Activated naive CD4-positive, alpha-beta T cell treated with anti-CD3 and anti-CD28 coated beads, Interleukin-2, amount 50 U/mL, for 24 hours (primary cell): ENCODE results near the gene SMARCE1.

Experiments used
- H3K27ac Mint-ChIP-seq: one replicate; pipeline ENCODE4 v1.8.0; 2021; ENCODE audit warnings: mild to moderate bottlenecking, mixed read lengths
- H3K27me3 Mint-ChIP-seq: one replicate; pipeline ENCODE4 v1.8.0; 2021; ENCODE audit warnings: mixed read lengths
- H3K36me3 Mint-ChIP-seq: one replicate; pipeline ENCODE4 v1.8.0; 2021; ENCODE audit warnings: mixed read lengths
- H3K4me1 Mint-ChIP-seq: one replicate; pipeline ENCODE4 v1.8.0; 2021; ENCODE audit warnings: mixed read lengths
- H3K4me3 Mint-ChIP-seq: one replicate; pipeline ENCODE4 v1.8.0; 2021; ENCODE audit warnings: mild to moderate bottlenecking, mixed read lengths
- H3K9me3 Mint-ChIP-seq: one replicate; pipeline ENCODE4 v1.8.0; 2021; ENCODE audit warnings: mixed read lengths

SMARCE1 gene

DNA sequence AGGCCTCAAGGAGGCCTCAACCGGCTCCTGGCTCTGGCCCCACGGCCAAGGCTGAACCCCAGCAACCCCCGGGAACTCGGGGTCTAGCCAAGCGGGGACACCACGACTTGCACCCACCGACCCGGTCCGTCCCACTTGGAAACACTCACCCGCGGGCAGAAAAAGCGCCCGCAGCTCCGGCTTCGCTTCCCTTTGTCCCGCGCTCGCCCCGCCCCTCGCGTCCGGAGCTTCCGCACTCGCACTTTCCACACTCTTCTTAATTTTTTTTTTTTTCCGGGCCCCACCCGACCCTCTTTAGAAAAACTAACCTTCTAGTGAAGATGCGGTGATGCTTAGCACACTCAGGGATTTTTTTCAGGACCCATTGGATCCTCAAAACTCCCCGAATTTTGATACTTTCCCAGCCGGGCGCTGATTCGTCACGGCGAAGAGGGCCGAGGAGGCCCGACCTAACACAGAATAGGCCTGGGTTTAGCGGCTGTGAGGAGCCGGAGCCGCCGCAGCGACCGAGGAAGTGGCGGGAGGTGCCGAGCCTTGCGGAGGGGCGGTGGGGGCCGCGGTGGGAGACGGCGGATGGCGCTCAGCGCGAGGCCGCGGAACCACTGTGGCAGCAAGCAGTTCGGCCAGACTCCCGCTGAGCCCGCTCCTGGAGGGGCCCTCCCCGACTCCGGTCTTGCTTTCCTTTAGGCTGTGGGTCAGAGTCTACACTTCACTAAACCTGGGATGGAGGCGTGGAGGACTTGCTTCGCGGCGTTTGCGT lies at the start of gene SMARCE1:
Gene SMARCE1 (minus strand): TSS at position 195 of the 760 bp plus-strand sequence. CDS start 2,016 bp downstream, outside the sequence.
- Mint-ChIP-seq H3K36me3 (peaks cover 15% of the 10 kb centered on the region), H3K4me1 (peaks cover 41% of the 10 kb centered on the region), H3K4me3 (peak within 1 kb of the TSS; percentile 89), H3K27ac (peak within 1 kb of the TSS; percentile 95), H3K9me3 (no peaks in the 10 kb centered on the region), H3K27me3 (no peaks in the 10 kb centered on the region)

GRCh38 chr17:40697297-40697696 lies 49.7 kb upstream of the SMARCE1 start:
- Mint-ChIP-seq H3K9me3 (no peaks in the 10 kb centered on the region), H3K27me3 (peaks cover 10% of the 10 kb centered on the region), H3K4me3 (no peak overlapping the region), H3K4me1 (no peaks in the 10 kb centered on the region), H3K36me3 (no peaks in the 10 kb centered on the region), H3K27ac (no peak overlapping the region)

DNA sequence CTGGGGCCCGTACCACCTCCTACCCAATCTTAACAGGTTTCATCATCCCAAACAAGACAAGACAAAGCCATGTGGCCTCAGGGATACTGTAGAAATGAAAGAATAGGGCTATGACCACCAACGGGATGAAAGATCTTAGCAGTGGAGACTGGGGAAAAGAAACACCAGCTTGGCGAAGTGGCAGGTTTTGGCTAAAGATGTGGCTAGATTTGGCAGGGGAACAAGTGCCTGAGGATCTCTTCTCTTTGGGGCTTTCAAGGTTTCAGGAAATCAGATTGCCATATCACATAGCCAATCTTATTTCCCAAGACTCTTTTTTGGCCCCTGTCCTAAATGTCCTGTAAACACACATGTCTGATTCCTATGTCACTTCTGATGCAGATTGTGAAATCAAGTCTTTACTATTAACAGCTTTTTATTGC lies 49.0 kb upstream of the SMARCE1 start:
- no peak overlapping the region for H3K4me3 Mint-ChIP-seq
- no peaks in the 10 kb centered on the region for H3K4me1 Mint-ChIP-seq
- H3K9me3 Mint-ChIP-seq, result no peaks in the 10 kb centered on the region
- peaks cover 12% of the 10 kb centered on the region for H3K27me3 Mint-ChIP-seq
- H3K27ac Mint-ChIP-seq, result no peak overlapping the region
- H3K36me3 Mint-ChIP-seq, result no peaks in the 10 kb centered on the region

DNA sequence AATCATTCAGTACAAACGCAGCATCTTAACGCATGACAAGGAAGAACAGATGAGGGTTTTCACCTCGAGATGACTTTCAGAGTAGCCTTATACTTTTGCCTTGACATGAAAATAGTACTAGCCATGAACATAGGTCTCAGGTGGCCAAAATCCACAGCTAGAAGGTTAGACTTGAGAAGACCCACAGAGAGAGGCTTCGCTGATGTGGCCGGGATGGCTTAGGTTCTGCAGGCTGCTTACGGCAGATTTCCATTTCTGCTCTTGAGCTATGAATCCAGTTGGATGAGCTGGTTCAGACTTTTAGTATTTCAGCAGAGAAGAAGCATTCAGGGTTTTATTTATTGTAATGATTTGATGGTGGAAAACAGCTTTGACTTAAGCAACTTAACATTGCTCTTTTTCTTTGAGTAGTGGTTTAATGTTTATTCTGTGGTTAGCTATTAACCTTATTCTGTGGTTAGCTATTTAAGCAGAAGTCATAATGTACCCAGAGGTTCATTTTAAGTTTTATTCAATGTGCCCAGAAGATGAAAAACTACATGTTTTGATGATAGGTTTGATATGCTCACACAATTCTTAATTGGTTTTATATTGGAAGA lies 48.4 kb upstream of the SMARCE1 start:
- Mint-ChIP-seq H3K4me3 (no peak overlapping the region), H3K27me3 (peaks cover 12% of the 10 kb centered on the region), H3K27ac (no peak overlapping the region), H3K36me3 (no peaks in the 10 kb centered on the region), H3K4me1 (no peaks in the 10 kb centered on the region), H3K9me3 (no peaks in the 10 kb centered on the region)

- Mint-ChIP-seq H3K9me3 (no peaks in the 10 kb centered on the region), H3K4me3 (no peak overlapping the region), H3K27ac (no peak overlapping the region), H3K27me3 (peaks cover 12% of the 10 kb centered on the region), H3K36me3 (no peaks in the 10 kb centered on the region), H3K4me1 (no peaks in the 10 kb centered on the region)
Measured at GRCh38 chr17:40694584-40694983, 47.0 kb upstream of the SMARCE1 start.

DNA sequence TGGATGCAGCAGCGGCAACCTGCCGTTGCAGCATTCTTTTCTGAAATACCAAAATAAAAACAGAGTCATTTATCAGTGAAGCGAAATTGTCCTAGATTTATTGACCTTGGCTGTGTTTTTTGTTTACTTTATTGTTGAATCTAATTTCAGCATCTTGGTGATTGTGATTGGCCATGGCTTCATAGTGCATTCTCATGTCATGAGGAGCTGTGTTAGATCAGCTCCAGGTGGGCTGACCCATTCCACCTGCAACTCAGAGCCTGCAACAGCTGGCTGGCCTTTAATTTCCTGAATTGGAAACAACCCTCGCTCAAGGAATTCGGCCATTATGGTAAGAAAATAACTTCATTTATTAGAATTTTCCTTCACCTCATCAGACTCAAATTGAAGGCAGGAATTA lies 39.5 kb upstream of the SMARCE1 start:
- Mint-ChIP-seq H3K9me3 (no peaks in the 10 kb centered on the region), H3K27me3 (peaks cover 4% of the 10 kb centered on the region)

DNA sequence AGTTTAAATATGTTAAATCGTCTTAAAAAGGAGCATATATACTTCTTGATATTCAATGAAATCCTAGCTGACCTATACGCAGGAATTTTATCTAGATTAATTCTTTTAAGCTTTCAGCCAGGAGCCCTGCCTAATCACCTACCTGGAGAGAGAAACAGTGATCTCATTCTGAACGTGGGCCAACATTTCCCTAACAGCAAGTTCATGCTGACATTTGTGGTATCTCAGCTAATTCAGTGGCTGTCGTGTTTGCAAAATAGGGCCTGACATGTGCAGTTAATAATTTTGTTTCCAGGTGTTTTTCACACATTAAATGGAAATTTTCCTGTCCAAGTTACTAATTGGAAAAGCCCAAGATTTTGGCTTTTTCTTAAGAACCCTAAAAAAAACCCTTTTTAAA lies 38.6 kb upstream of the SMARCE1 start:
- peaks cover 4% of the 10 kb centered on the region for H3K27me3 Mint-ChIP-seq
- no peak overlapping the region for H3K27ac Mint-ChIP-seq
- H3K36me3 Mint-ChIP-seq, result no peaks in the 10 kb centered on the region
- no peaks in the 10 kb centered on the region for H3K9me3 Mint-ChIP-seq
- no peaks in the 10 kb centered on the region for H3K4me1 Mint-ChIP-seq
- H3K4me3 Mint-ChIP-seq, result no peak overlapping the region

More for the DNA sequence above, 39.5 kb upstream of the SMARCE1 start:
- H3K4me1 Mint-ChIP-seq, result no peaks in the 10 kb centered on the region
- no peak overlapping the region for H3K27ac Mint-ChIP-seq
- H3K36me3 Mint-ChIP-seq, result no peaks in the 10 kb centered on the region
- H3K4me3 Mint-ChIP-seq, result no peak overlapping the region

DNA sequence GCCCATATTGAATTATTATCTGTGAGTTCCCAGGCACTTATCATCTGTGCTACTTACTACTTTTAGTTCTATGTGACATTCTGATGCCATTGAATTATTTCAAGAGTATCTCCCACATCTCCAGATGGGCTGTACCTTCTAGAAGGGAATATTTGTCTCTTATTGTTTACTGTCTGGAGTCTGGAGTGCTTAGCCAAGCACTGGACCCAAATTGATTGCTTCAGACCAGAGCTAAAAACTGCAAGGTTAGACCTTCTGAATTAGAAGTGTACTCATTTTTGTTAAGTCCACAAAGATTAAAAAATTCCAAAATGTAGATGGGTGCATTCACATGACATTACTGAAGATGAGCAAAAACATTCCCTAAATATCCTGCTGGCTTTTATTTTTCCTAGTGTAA lies 33.4 kb upstream of the SMARCE1 start:
- no peak overlapping the region for H3K4me3 Mint-ChIP-seq
- peaks cover 14% of the 10 kb centered on the region for H3K27me3 Mint-ChIP-seq

GRCh38 chr17:40679523-40679907 lies 31.9 kb upstream of the SMARCE1 start:
- no peak overlapping the region for H3K4me3 Mint-ChIP-seq
- H3K27me3 Mint-ChIP-seq, result peaks cover 18% of the 10 kb centered on the region

More for the DNA sequence above, 33.4 kb upstream of the SMARCE1 start:
- no peak overlapping the region for H3K27ac Mint-ChIP-seq
- no peaks in the 10 kb centered on the region for H3K36me3 Mint-ChIP-seq
- H3K4me1 Mint-ChIP-seq, result peaks cover 5% of the 10 kb centered on the region
- H3K9me3 Mint-ChIP-seq, result no peaks in the 10 kb centered on the region

GRCh38 chr17:40678902-40679522 lies 31.4 kb upstream of the SMARCE1 start:
- peaks cover 17% of the 10 kb centered on the region for H3K27me3 Mint-ChIP-seq
- peaks cover 5% of the 10 kb centered on the region for H3K4me1 Mint-ChIP-seq
- H3K4me3 Mint-ChIP-seq, result no peak overlapping the region
- no peaks in the 10 kb centered on the region for H3K36me3 Mint-ChIP-seq
- H3K9me3 Mint-ChIP-seq, result no peaks in the 10 kb centered on the region
- no peak overlapping the region for H3K27ac Mint-ChIP-seq

More at GRCh38 chr17:40679523-40679907, 31.9 kb upstream of the SMARCE1 start:
- Mint-ChIP-seq H3K36me3 (no peaks in the 10 kb centered on the region), H3K4me1 (peaks cover 5% of the 10 kb centered on the region), H3K9me3 (no peaks in the 10 kb centered on the region), H3K27ac (no peak overlapping the region)

DNA sequence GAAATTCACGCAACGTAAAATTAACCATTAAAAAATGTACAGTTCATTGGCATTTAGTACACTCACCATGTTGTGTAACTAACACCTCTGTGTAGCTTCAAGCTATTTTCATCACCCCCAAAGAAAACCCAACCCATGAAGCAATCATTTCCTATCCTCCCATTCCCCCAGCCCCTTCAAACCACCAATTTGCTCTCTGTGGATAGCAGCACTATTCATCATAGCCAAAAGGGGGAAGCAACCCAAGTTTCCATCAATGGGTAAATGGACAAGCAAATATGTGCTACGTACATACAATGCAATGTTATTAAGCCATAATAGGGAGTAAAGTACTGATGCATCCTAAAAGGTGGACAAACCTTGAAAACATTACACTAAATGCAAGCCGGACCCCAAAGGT lies 28.3 kb upstream of the SMARCE1 start:
- Mint-ChIP-seq H3K36me3 (no peaks in the 10 kb centered on the region), H3K27me3 (peaks cover 14% of the 10 kb centered on the region), H3K4me3 (no peak overlapping the region), H3K27ac (no peak overlapping the region), H3K4me1 (peaks cover 5% of the 10 kb centered on the region), H3K9me3 (no peaks in the 10 kb centered on the region)

DNA sequence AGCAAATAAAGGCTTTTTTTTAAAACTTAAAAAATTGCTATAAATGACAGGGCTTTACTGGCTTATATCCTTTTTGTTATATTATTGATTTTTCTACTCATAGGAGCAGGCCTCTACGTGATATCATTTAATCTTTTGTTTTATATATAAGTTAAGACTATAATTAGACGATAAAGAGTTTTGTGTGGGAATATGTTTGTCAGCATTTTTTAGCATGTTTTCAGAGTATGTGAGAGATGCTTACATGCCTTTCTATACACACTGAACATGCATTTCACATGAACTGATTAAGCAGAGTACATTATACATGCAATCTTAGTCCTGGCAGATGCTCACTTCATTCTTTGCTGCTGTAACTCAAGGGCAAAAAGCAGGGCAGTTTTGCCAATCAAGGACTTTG lies 25.0 kb upstream of the SMARCE1 start:
- Mint-ChIP-seq H3K36me3 (no peaks in the 10 kb centered on the region), H3K27me3 (peaks cover 11% of the 10 kb centered on the region), H3K4me1 (no peaks in the 10 kb centered on the region), H3K9me3 (no peaks in the 10 kb centered on the region), H3K27ac (no peak overlapping the region), H3K4me3 (no peak overlapping the region)

DNA sequence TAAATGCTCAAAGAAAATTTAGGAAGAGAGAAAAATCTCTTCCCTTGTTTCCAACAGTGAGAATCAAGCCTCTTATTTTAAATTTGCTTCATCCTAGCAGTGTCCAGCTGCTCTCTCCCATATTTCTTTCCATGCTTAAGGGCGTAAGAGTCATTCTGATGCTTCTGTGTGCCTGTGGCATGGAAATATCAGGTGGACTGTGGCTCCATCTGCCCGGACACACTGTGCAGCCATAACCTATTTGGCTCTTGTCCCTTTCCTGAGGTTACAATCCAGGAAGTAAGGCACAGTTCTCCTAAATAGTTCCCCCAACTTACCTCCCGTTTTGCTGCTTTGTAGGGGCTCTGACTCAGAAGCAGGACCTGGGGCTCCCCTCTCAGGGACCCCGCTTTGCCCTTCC lies 23.7 kb upstream of the SMARCE1 start:
- Mint-ChIP-seq H3K27ac (no peak overlapping the region), H3K4me1 (no peaks in the 10 kb centered on the region), H3K9me3 (no peaks in the 10 kb centered on the region), H3K27me3 (peaks cover 7% of the 10 kb centered on the region), H3K4me3 (no peak overlapping the region), H3K36me3 (no peaks in the 10 kb centered on the region)

DNA sequence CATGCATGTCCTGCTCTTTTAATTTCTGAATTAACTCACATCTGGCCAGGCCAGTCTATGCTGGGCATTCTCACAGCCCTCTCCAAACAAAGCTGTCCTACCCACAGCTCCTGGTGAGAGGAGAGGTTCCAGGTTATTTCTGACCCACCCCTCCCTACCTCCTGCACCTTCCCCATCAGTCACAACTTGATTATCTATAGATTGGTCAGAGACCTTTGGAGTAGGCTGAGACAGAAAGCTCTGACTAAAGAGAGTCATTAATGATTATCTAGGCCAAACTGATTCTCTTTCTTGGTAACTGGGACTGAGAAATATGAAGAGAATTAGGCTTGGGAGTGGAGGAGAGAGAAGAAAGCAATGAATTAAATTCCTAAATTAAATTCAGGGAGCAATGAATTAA lies 18.7 kb upstream of the SMARCE1 start:
- peaks cover 13% of the 10 kb centered on the region for H3K27me3 Mint-ChIP-seq
- H3K27ac Mint-ChIP-seq, result no peak overlapping the region
- H3K36me3 Mint-ChIP-seq, result no peaks in the 10 kb centered on the region
- peaks cover 7% of the 10 kb centered on the region for H3K4me1 Mint-ChIP-seq
- H3K4me3 Mint-ChIP-seq, result no peak overlapping the region
- H3K9me3 Mint-ChIP-seq, result no peaks in the 10 kb centered on the region

DNA sequence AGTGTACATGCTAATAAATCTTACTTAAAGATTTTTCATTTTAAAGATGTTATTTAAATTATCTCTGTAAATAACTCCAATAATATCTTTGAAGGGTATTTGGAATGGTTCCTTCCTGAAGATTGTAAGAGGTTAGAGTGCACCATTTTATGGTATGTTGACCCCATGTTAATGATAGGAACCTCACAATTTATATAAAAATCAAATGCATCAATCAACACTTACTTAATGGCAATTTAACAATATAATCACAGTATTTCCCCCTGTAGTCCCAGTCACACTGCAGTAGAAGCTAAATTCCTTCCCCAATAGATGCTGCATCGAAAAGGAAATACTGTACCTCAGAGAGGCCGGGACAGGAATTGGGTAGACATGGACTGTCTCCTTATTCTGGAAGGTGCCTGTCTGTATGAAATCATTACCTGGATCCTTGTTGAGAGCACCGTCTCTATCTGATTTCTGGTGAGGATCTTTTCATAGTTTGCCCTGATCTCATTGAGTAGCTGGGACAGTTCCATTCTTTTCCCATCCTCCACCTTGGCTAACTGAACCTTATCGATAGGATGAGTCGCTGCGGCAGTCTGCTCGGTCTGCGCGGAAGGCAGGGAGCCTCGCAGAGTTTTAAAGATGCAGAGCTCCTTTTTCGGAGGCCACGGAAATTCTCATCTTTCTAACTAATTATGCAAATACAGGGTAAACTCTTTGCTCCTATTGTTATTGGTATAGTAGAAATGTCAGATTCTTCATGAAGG lies 17.1 kb upstream of the SMARCE1 start, which contains the start of gene KRT222:
Gene KRT222 (minus strand): TSS at position 596 of the 752 bp plus-strand sequence. CDS start 78 bp downstream, at position 518.
- Mint-ChIP-seq H3K4me1 (peaks cover 12% of the 10 kb centered on the region), H3K36me3 (no peaks in the 10 kb centered on the region), H3K27me3 (peaks cover 13% of the 10 kb centered on the region), H3K27ac (no peak within 1 kb of the TSS), H3K9me3 (no peaks in the 10 kb centered on the region), H3K4me3 (peak within 1 kb of the TSS; percentile 69)
